GM10266 (cell line): ENCODE results near the gene STARD8.

Experiments used
- DNase-seq: peaks from one replicate; pipeline ENCODE4 v3.0.0; 2012; ENCODE audit errors: extremely low spot score
- CTCF ChIP-seq: IDR thresholded peaks from 2 replicates; pipeline ENCODE4 v1.5.1; 2012; ENCODE audit warnings: mild to moderate bottlenecking, low read depth; ENCODE audit not compliant: control insufficient read depth, insufficient read depth; ENCODE audit errors: missing control alignments

The STARD8 gene

GRCh38 chrX:68753218-68753617 is 105.8 kb downstream of the STARD8 start:
- DNase-seq: no peak
- TF ChIP-seq CTCF: no peak

GRCh38 chrX:68754406-68754805 is 106.9 kb downstream of the STARD8 start:
- DNase-seq: no peak
- TF ChIP-seq CTCF: no peak

GRCh38 chrX:68755616-68756125 is 108.2 kb downstream of the STARD8 start:
- DNase-seq: no peak
- no peak for TF ChIP-seq CTCF

- no peak for TF ChIP-seq CTCF
Observed at GRCh38 chrX:68757331-68757730, 109.9 kb downstream of the STARD8 start.

GRCh38 chrX:68757731-68758130 is 110.3 kb downstream of the STARD8 start:
- no peak for DNase-seq
- no peak for TF ChIP-seq CTCF

More at GRCh38 chrX:68757331-68757730, 109.9 kb downstream of the STARD8 start:
- no peak for DNase-seq

GRCh38 chrX:68758671-68759070 is 111.2 kb downstream of the STARD8 start:
- TF ChIP-seq CTCF: no peak
- no peak for DNase-seq

GRCh38 chrX:68761086-68761485 is 113.6 kb downstream of the STARD8 start:
- TF ChIP-seq CTCF: no peak
- no peak for DNase-seq
